SK-N-SH (cell line): ENCODE measurements around the gene ASPN. TPM values are rescaled to one million over a fixed set of nuclear protein-coding genes. Genes with fewer than 3 reads are reported as not detected.

ENCODE experiments used
- CTCF ChIA-PET: fragments of 300-600, 350-600 bp; formaldehyde crosslinking; extraction: SDS; loops from one replicate; lab custom pipeline; 2021; lab: Yijun Ruan, JAX
- POLR2A ChIA-PET: fragments of 350-600 bp; sonication (Branson Sonifier 250); formaldehyde crosslinking; extraction: SDS; loops from one replicate; lab custom pipeline; 2020; ENCODE audit warnings: antibody characterized with exemption, inconsistent platforms; lab: Yijun Ruan, JAX
- DNase-seq: peaks from one replicate; pipeline ENCODE4 v3.0.0; 2012
- H2AFZ ChIP-seq: fragments of 200-600 bp; sonication (generic); 2 replicates; pipeline ENCODE4 v1.8.1; 2016; ENCODE audit warnings: antibody characterized with exemption, mild to moderate bottlenecking, low read depth
- H3F3A ChIP-seq: fragments of 200-600 bp; sonication (generic); replicated peaks from 2 replicates; pipeline ENCODE3; 2016; ENCODE audit warnings: antibody characterized with exemption, mild to moderate bottlenecking; ENCODE audit not compliant: insufficient read depth
- H3K27ac ChIP-seq, 2 experiments: fragments of 200-500 bp in 1 of 2; fragments of 200-600 bp in 1 of 2; sonication (Bioruptor generic) in 1 of 2; sonication (generic), shearing (Covaris generic) in 1 of 2; 2 replicates each; pipeline versions ENCODE4 v1.5.1 to v1.6.1; 2014 to 2016; ENCODE audit warnings: low read depth in 2 of 2, inconsistent platforms in 1 of 2, low read length in 1 of 2, mild to moderate bottlenecking in 1 of 2, mixed read lengths in 1 of 2
- H3K27me3 ChIP-seq: fragments of 200-600 bp; sonication (generic), shearing (Covaris generic); 2 replicates; pipeline ENCODE4 v1.6.1; 2016; ENCODE audit warnings: mixed run types; ENCODE audit not compliant: insufficient read depth
- H3K36me3 ChIP-seq, 2 experiments: fragments of 200-500 bp in 1 of 2; fragments of 200-600 bp in 1 of 2; sonication (Bioruptor generic) in 1 of 2; sonication (generic) in 1 of 2; replicated peaks in 1 of 2; 2 replicates each; pipeline versions ENCODE3 to v1.5.1; 2014 to 2016; ENCODE audit warnings: low read length in 1 of 2, mild to moderate bottlenecking in 1 of 2; ENCODE audit not compliant: insufficient read depth in 2 of 2, control insufficient read depth in 1 of 2
- H3K4me1 ChIP-seq, 2 experiments: fragments of 200-500 bp in 1 of 2; fragments of 200-600 bp in 1 of 2; sonication (Bioruptor generic) in 1 of 2; sonication (generic), shearing (Covaris generic) in 1 of 2; 2 replicates each; pipeline versions ENCODE4 v1.5.1 to v1.6.1; 2014 to 2016; ENCODE audit warnings: low read depth in 1 of 2, low read length in 1 of 2, mixed run types in 1 of 2; ENCODE audit not compliant: insufficient read depth in 2 of 2, control insufficient read depth in 1 of 2
- H3K4me2 ChIP-seq: fragments of 200-600 bp; sonication (generic), shearing (Covaris generic); 2 replicates; pipeline ENCODE4 v1.6.1; 2017; ENCODE audit warnings: mixed run types
- H3K4me3 ChIP-seq, 2 experiments: fragments of 200-500 bp in 1 of 2; fragments of 200-600 bp in 1 of 2; sonication (Bioruptor generic) in 1 of 2; sonication (generic), shearing (Covaris generic) in 1 of 2; 2 replicates each; pipeline versions ENCODE4 v1.5.1 to v1.8.1; 2014 to 2016; ENCODE audit warnings: low read depth in 2 of 2, inconsistent platforms in 1 of 2, low read length in 1 of 2, mild to moderate bottlenecking in 1 of 2, mixed read lengths in 1 of 2, moderate library complexity in 1 of 2
- H3K79me2 ChIP-seq: fragments of 200-600 bp; sonication (generic); 2 replicates; pipeline ENCODE4 v1.8.1; 2017; ENCODE audit warnings: mild to moderate bottlenecking; ENCODE audit not compliant: insufficient read depth
- H3K9ac ChIP-seq: fragments of 200-600 bp; sonication (generic); 2 replicates; pipeline ENCODE4 v1.6.1; 2017; ENCODE audit warnings: mixed run types
- H3K9me2 ChIP-seq: fragments of 200-600 bp; sonication (generic); 2 replicates; pipeline ENCODE4 v1.6.1; 2017; ENCODE audit warnings: mixed run types
- H3K9me3 ChIP-seq: fragments of 200-600 bp; sonication (generic); 2 replicates; pipeline ENCODE4 v1.6.1; 2017; ENCODE audit warnings: mixed run types, mild to moderate bottlenecking, moderate library complexity
- H4K20me1 ChIP-seq: fragments of 200-600 bp; sonication (generic); 2 replicates; pipeline ENCODE4 v1.6.1; 2017; ENCODE audit warnings: mild to moderate bottlenecking, mixed run types; ENCODE audit not compliant: insufficient read depth
- CHD2 ChIP-seq: fragments of 150-350 bp; IDR thresholded peaks from 2 replicates; pipeline ENCODE4 v1.6.1; 2018; ENCODE audit warnings: low read length; ENCODE audit not compliant: partially characterized antibody
- CTCF ChIP-seq: fragments of 200-600 bp; sonication (generic); IDR thresholded peaks from 2 replicates; pipeline ENCODE4 v1.6.1; 2017; ENCODE audit warnings: antibody characterized with exemption, mild to moderate bottlenecking, moderate library complexity
- IRF3 ChIP-seq: fragments of 150-350 bp; IDR thresholded peaks from 2 replicates; pipeline ENCODE4 v1.6.1; 2016; ENCODE audit warnings: mild to moderate bottlenecking, low read depth, low read length
- PBX3 ChIP-seq: IDR thresholded peaks from 2 replicates; pipeline ENCODE4; 2012
- POLR2AphosphoS5 ChIP-seq: IDR thresholded peaks from 2 replicates; pipeline ENCODE4 v1.6.1; 2012; ENCODE audit warnings: low read depth, low read length
- RAD21 ChIP-seq: IDR thresholded peaks from 2 replicates; pipeline ENCODE4 v1.6.1; 2012; ENCODE audit warnings: mild to moderate bottlenecking, low read length
- RFX5 ChIP-seq: IDR thresholded peaks from 2 replicates; pipeline ENCODE4 v1.6.1; 2012; ENCODE audit warnings: mild to moderate bottlenecking, improper control_type of control experiment, low read length
- RXRA ChIP-seq: IDR thresholded peaks from 2 replicates; pipeline ENCODE4 v1.4.0; 2012; ENCODE audit warnings: low read depth, mild to moderate bottlenecking, borderline replicate concordance
- TEAD4 ChIP-seq: IDR thresholded peaks from 2 replicates; pipeline ENCODE4 v1.4.0; 2012; ENCODE audit warnings: mild to moderate bottlenecking, borderline replicate concordance; ENCODE audit not compliant: insufficient read depth
- WGBS: methylation state at CpG from one replicate; pipeline ENCODE4 v1.1.6; 2017; ENCODE audit warnings: low lambda C conversion rate; 5-methylcytosine and 5-hydroxymethylcytosine counted together
- polyA plus RNA-seq, 3 experiments: library from polyadenylated mRNA; depleted of rRNA; stranded (reverse); fragments of >200 nt; gene quantifications; 2 replicates each; pipeline ENCODE4 v1.2.3, GENCODE V29; 2012

The ASPN gene
- polyA plus RNA-seq, 1 of the 3 experiments (the other 2 are of a cell fraction), result 0.76 TPM

- Histone ChIP-seq H3K9me2 (no peaks in the 10 kb centered on the region), H3F3A (no peaks in the 10 kb centered on the region), H3K36me3 (no peaks in the 10 kb centered on the region), H4K20me1 (no peaks in the 10 kb centered on the region), H3K4me1 (no peaks in the 10 kb centered on the region; a peak in 1 of 4 replicates), H3K4me2 (no peak overlapping the region), H3K79me2 (no peaks in the 10 kb centered on the region), H3K9me3 (no peaks in the 10 kb centered on the region), H2AFZ (no peak overlapping the region), H3K9ac (no peak overlapping the region), H3K27me3 (no peaks in the 10 kb centered on the region), H3K4me3 (no peak overlapping the region), H3K27ac (no peak overlapping the region)
- WGBS, result over 99% methylated on average over 4 of the region's 4 CpGs
- no peak for DNase-seq
- CTCF ChIA-PET, result interaction anchor here (2.1 kb wide), 1 partner anchor 177 kb away, joined by 4 read pairs; no protein-coding TSS in a partner anchor
- POLR2A ChIA-PET, result no interaction called here
- TF ChIP-seq IRF3 (no peak), PBX3 (no peak), RFX5 (no peak), TEAD4 (no peak), POLR2AphosphoS5 (no peak)
These were observed 24.7 kb downstream of the ASPN start for GRCh38 chr9:92457576-92457975.

GRCh38 chr9:92455217-92455616, 27.1 kb downstream of the ASPN start:
- CTCF ChIA-PET, result interaction anchor here (1.6 kb wide), 1 partner anchor 8 kb away, joined by 4 read pairs; no protein-coding TSS in a partner anchor
- H3K27me3 ChIP-seq, result no peaks in the 10 kb centered on the region
- no peaks in the 10 kb centered on the region for H4K20me1 ChIP-seq
- H3K79me2 ChIP-seq, result no peaks in the 10 kb centered on the region
- POLR2A ChIA-PET, result no interaction called here
- H3K4me1 ChIP-seq, result no peaks in the 10 kb centered on the region
- no peak overlapping the region for H3K4me3 ChIP-seq
- H3K36me3 ChIP-seq, result no peaks in the 10 kb centered on the region
- no peaks in the 10 kb centered on the region for H3K9me3 ChIP-seq
- no peak for DNase-seq
- no peaks in the 10 kb centered on the region for H3F3A ChIP-seq
- no peak overlapping the region for H3K4me2 ChIP-seq
- H3K27ac ChIP-seq, result no peak overlapping the region
- TF ChIP-seq CHD2 (no peak), RAD21 (peak; percentile 30), RFX5 (no peak), IRF3 (no peak), RXRA (no peak), CTCF (peak; percentile 41; the same call in 1 of the 2 replicates)
- H3K9me2 ChIP-seq, result no peaks in the 10 kb centered on the region
- 77% methylated on average over 3 of the region's 3 CpGs for WGBS
- H2AFZ ChIP-seq, result no peak overlapping the region
- no peak overlapping the region for H3K9ac ChIP-seq
